ENCODE data around the gene TSHZ3. TPM values are rescaled to one million over a fixed set of nuclear protein-coding genes. Genes with fewer than 3 reads are reported as not detected.

The TSHZ3 gene
- total and polyA plus RNA-seq, 2 experiments from 2014 or later = 19.6 to 24.0 TPM

- H3F3A ChIP-seq (ENCODE audit: insufficient read depth) = peaks cover 7% of the 10 kb centered on the region; the same call in 1 of the 2 replicates
- H3K36me3 ChIP-seq (ENCODE audit: low read depth) = peaks cover 6% of the 10 kb centered on the region; the same call in 1 of the 2 replicates
- in situ Hi-C loops (cut with MboI) = no loop called here
- no peaks in the 10 kb centered on the region for H3K27me3 ChIP-seq (replicated peaks; ENCODE audit: insufficient read depth)
- no peaks in the 10 kb centered on the region for H3K9me2 ChIP-seq (ENCODE audit: insufficient read depth)
- H3K4me1 ChIP-seq (ENCODE audit: insufficient read depth) = peaks cover 7% of the 10 kb centered on the region; the same call in 1 of the 2 replicates
- H3K4me2 ChIP-seq (ENCODE audit: unreplicated experiment) = no peak overlapping the region
- DNase-seq = no peak
- TF ChIP-seq EZH2phosphoT487 (IDR thresholded peaks at IDR 0.05; ENCODE audit: insufficient read depth, low read depth) (no peak), EZH2 (IDR thresholded peaks at IDR 0.05; ENCODE audit: insufficient read depth, poor library complexity, severe bottlenecking) (no peak)
- H3K4me3 ChIP-seq = no peak overlapping the region
- H2AFZ ChIP-seq = no peak overlapping the region
- H3K79me2 ChIP-seq (ENCODE audit: insufficient read depth) = peaks cover 100% of the 10 kb centered on the region
- H4K20me1 ChIP-seq (ENCODE audit: insufficient read depth) = no peaks in the 10 kb centered on the region; the same call in 1 of the 2 replicates
- 88% methylated on average over 8 of the region's 8 CpGs for WGBS, 2 experiments (ENCODE audit: low coverage in 1 of 2, low lambda C conversion rate in 2 of 2, missing lambda C conversion rate in 2 of 2)
- no peak overlapping the region for H3K9ac ChIP-seq
- H3K27ac ChIP-seq = no peak overlapping the region
- no peaks in the 10 kb centered on the region for H3K9me3 ChIP-seq (ENCODE audit: low read depth)
These were observed 58.2 kb downstream of the TSHZ3 start for GRCh38 chr19:31290931-31291590.

- Histone ChIP-seq H3K9me3 (ENCODE audit: low read depth) (no peaks in the 10 kb centered on the region), H3K27ac (no peak overlapping the region), H3K4me2 (ENCODE audit: unreplicated experiment) (no peak overlapping the region), H3F3A (ENCODE audit: insufficient read depth) (peaks cover 7% of the 10 kb centered on the region; the same call in 1 of the 2 replicates), H3K9me2 (ENCODE audit: insufficient read depth) (no peaks in the 10 kb centered on the region), H4K20me1 (ENCODE audit: insufficient read depth) (no peaks in the 10 kb centered on the region; the same call in 1 of the 2 replicates), H2AFZ (no peak overlapping the region), H3K79me2 (ENCODE audit: insufficient read depth) (peaks cover 100% of the 10 kb centered on the region), H3K4me3 (no peak overlapping the region), H3K36me3 (ENCODE audit: low read depth) (0 out of 2 replicates have a peak, but pooled peaks cover 2% of the 10 kb centered on the region), H3K27me3 (replicated peaks; ENCODE audit: insufficient read depth) (no peaks in the 10 kb centered on the region), H3K4me1 (ENCODE audit: insufficient read depth) (peaks cover 14% of the 10 kb centered on the region; the same call in 1 of the 2 replicates), H3K9ac (no peak overlapping the region)
- TF ChIP-seq EZH2phosphoT487 (IDR thresholded peaks at IDR 0.05; ENCODE audit: insufficient read depth, low read depth) (no peak), EZH2 (IDR thresholded peaks at IDR 0.05; ENCODE audit: insufficient read depth, poor library complexity, severe bottlenecking) (no peak)
- WGBS, 2 experiments (ENCODE audit: low coverage in 1 of 2, low lambda C conversion rate in 2 of 2, missing lambda C conversion rate in 2 of 2) = 86 to 91% methylated on average over 4 of the region's 4 CpGs
- in situ Hi-C loops (cut with MboI) = no loop called here
- DNase-seq = no peak
These were observed 59.3 kb downstream of the TSHZ3 start for GRCh38 chr19:31289976-31290375.

GRCh38 chr19:31289381-31289880, 59.8 kb downstream of the TSHZ3 start:
- no peaks in the 10 kb centered on the region for H3K36me3 ChIP-seq (ENCODE audit: low read depth)
- peaks cover 100% of the 10 kb centered on the region for H3K79me2 ChIP-seq (ENCODE audit: insufficient read depth)
- WGBS, 2 experiments (ENCODE audit: low coverage in 1 of 2, low lambda C conversion rate in 2 of 2, missing lambda C conversion rate in 2 of 2) = 91% methylated on average over 10 of the region's 10 CpGs

GRCh38 chr19:31286491-31286890, 62.7 kb downstream of the TSHZ3 start:
- no peak for TF ChIP-seq EZH2phosphoT487 (IDR thresholded peaks at IDR 0.05; ENCODE audit: insufficient read depth, low read depth)
- TF ChIP-seq EZH2 (IDR thresholded peaks at IDR 0.05; ENCODE audit: insufficient read depth, poor library complexity, severe bottlenecking) = no peak
- peaks cover 100% of the 10 kb centered on the region for H3K79me2 ChIP-seq (ENCODE audit: insufficient read depth)
- H3K9me2 ChIP-seq (ENCODE audit: insufficient read depth) = no peaks in the 10 kb centered on the region
- no peak overlapping the region for H2AFZ ChIP-seq
- 0 out of 2 replicates have a peak overlapping the region, but pooled peaks have one; percentile 69 for H3K4me3 ChIP-seq
- H3K4me1 ChIP-seq (ENCODE audit: insufficient read depth) = peaks cover 14% of the 10 kb centered on the region; the same call in 1 of the 2 replicates
- H3K36me3 ChIP-seq (ENCODE audit: low read depth) = no peaks in the 10 kb centered on the region
- peaks cover 7% of the 10 kb centered on the region; the same call in 1 of the 2 replicates for H3F3A ChIP-seq (ENCODE audit: insufficient read depth)
- H3K9ac ChIP-seq = 0 out of 2 replicates have a peak overlapping the region, but pooled peaks have one; percentile 68
- DNase-seq = peak; percentile 17
- no peaks in the 10 kb centered on the region for H3K9me3 ChIP-seq (ENCODE audit: low read depth)
- H3K27me3 ChIP-seq (replicated peaks; ENCODE audit: insufficient read depth) = no peaks in the 10 kb centered on the region
- WGBS, 2 experiments (ENCODE audit: low coverage in 1 of 2, low lambda C conversion rate in 2 of 2, missing lambda C conversion rate in 2 of 2) = 79 to 83% methylated on average over 7 to 8 of the region's 8 CpGs
- H4K20me1 ChIP-seq (ENCODE audit: insufficient read depth) = peaks cover 4% of the 10 kb centered on the region; the same call in 1 of the 2 replicates
- in situ Hi-C loops (cut with MboI) = no loop called here
- H3K27ac ChIP-seq = peak overlapping the region; percentile 51; the same call in 1 of the 2 replicates
- H3K4me2 ChIP-seq (ENCODE audit: unreplicated experiment) = peak overlapping the region; percentile 79

More at GRCh38 chr19:31289381-31289880, 59.8 kb downstream of the TSHZ3 start:
- Histone ChIP-seq H2AFZ (no peak overlapping the region), H3K9ac (no peak overlapping the region), H3K4me3 (no peak overlapping the region), H3K9me2 (ENCODE audit: insufficient read depth) (no peaks in the 10 kb centered on the region), H3K27me3 (replicated peaks; ENCODE audit: insufficient read depth) (no peaks in the 10 kb centered on the region), H3K9me3 (ENCODE audit: low read depth) (no peaks in the 10 kb centered on the region), H3K4me2 (ENCODE audit: unreplicated experiment) (no peak overlapping the region), H4K20me1 (ENCODE audit: insufficient read depth) (no peaks in the 10 kb centered on the region; the same call in 1 of the 2 replicates), H3K27ac (no peak overlapping the region), H3K4me1 (ENCODE audit: insufficient read depth) (peaks cover 14% of the 10 kb centered on the region; the same call in 1 of the 2 replicates), H3F3A (ENCODE audit: insufficient read depth) (peaks cover 7% of the 10 kb centered on the region; the same call in 1 of the 2 replicates)
- in situ Hi-C loops (cut with MboI) = no loop called here
- no peak for TF ChIP-seq EZH2 (IDR thresholded peaks at IDR 0.05; ENCODE audit: insufficient read depth, poor library complexity, severe bottlenecking)
- TF ChIP-seq EZH2phosphoT487 (IDR thresholded peaks at IDR 0.05; ENCODE audit: insufficient read depth, low read depth) = no peak
- no peak for DNase-seq

All from GM23248 (cell line).